COR-L47 (cell line): ENCODE measurements around the gene TFPI.

Source experiments
- DNase-seq: peaks from one replicate; lab custom pipeline; 2025; lab: John Stamatoyannopoulos, UW

The TFPI gene

DNA sequence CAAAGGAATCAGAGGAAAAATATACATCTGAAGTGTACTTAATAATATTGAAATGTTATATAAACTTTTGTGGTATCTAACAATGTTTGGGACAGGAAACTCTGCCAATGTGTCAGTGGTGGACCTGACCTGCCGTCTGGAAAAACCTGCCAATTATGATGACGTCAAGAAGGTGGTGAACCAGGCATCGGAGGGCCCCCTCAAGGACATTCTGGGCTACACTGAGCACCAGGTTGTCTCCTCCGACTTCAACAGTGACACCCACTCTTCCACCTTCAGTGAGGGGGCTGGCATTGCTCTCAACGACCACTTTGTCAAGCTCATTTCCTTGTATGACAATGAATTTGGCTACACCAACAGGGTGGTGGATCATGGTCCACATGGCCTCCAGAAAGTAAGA lies 138.8 kb downstream of the TFPI start:
- DNase-seq: no peak
